Upper lobe of left lung (tissue), 6 donors: ENCODE results near the gene PLXNA1. TPM values are rescaled to one million over a fixed set of nuclear protein-coding genes. Genes with fewer than 3 reads are reported as not detected.

Experiments used
- ATAC-seq, 2 donors: fragments of 200-7000 bp; cut with Tn5 transposase; one replicate each; pipeline ENCODE4 v1.9.1; 2022; ENCODE audit warnings: mild to moderate bottlenecking in 2 of 2, moderate library complexity in 2 of 2; ENCODE audit not compliant: low FRiP score in 2 of 2
- DNase-seq, 2 donors: peaks; one replicate each; pipeline ENCODE4 v3.0.0-alpha.2; 2019 to 2020
- H3K27ac ChIP-seq, 4 donors: fragments of 200-600 bp; sonication (generic); one replicate each; pipeline ENCODE4 v1.5.1; 2016 to 2019
- H3K27me3 ChIP-seq, 4 donors: fragments of 200-600 bp; sonication (generic); one replicate each; pipeline ENCODE4 v1.5.1; 2017 to 2019
- H3K36me3 ChIP-seq, 4 donors: fragments of 200-600 bp; sonication (generic); one replicate each; pipeline ENCODE4 v1.5.1; 2016 to 2019
- H3K4me1 ChIP-seq, 4 donors: fragments of 200-600 bp; sonication (generic); one replicate each; pipeline ENCODE4 v1.5.1; 2018 to 2019
- H3K4me3 ChIP-seq, 4 donors: fragments of 200-600 bp; sonication (generic); one replicate each; pipeline ENCODE4 v1.5.1; 2017 to 2019; ENCODE audit warnings: mild to moderate bottlenecking in 2 of 4, moderate library complexity in 1 of 4
- H3K9me3 ChIP-seq, 4 donors: fragments of 200-600 bp; sonication (generic); one replicate each; pipeline ENCODE4 v1.5.1; 2018 to 2019
- EP300 ChIP-seq, 4 donors: sonication (generic); formaldehyde crosslinking; IDR thresholded peaks; one replicate each; pipeline ENCODE4 v1.5.1; 2017; ENCODE audit warnings: antibody characterized with exemption in 4 of 4, control low read depth in 2 of 4
- POLR2A ChIP-seq, 4 donors: fragments of 450-650 bp; IDR thresholded peaks; one replicate each; pipeline ENCODE4 v1.5.1; 2016 to 2017; ENCODE audit warnings: antibody characterized with exemption in 4 of 4, mild to moderate bottlenecking in 2 of 4
- POLR2AphosphoS5 ChIP-seq, 2 donors: sonication (generic); formaldehyde crosslinking; IDR thresholded peaks; one replicate each; pipeline ENCODE4 v1.5.1; 2017; ENCODE audit warnings: antibody characterized with exemption in 2 of 2
- WGBS, 2 donors: methylation state at CpG; one replicate each; pipeline ENCODE4 v1.1.5; 2017 to 2018; 5-methylcytosine and 5-hydroxymethylcytosine counted together
- total RNA-seq, 6 donors: library from RNA; depleted of rRNA in 4 of 6; stranded (reverse); fragments of >200 nt in 4 of 6; gene quantifications; one replicate each; pipeline versions ENCODE4 v1.1.0 to v1.2.1, GENCODE V29; 2016 to 2021
- TF ChIP-seq, protein P1 (sequence below), 6 experiments: fragments of 450-650 bp in 4 of 6; fragments of 200-600 bp in 2 of 6; sonication (generic) in 2 of 6; IDR thresholded peaks; one replicate each; pipeline ENCODE4 v1.5.1; 2016 to 2019; ENCODE audit warnings: antibody characterized with exemption in 6 of 6
- donor health status: DM: no; HTN: no; CAD: no; lungs with moderate emphysema.
- donor health status: DM: no; HTN: yes; CAD: no; lungs with severe emphysema.

PLXNA1 gene
- total RNA-seq, 6 donors from 2014 or later, result 48.0 to 94.3 (median 73.7) TPM

DNA sequence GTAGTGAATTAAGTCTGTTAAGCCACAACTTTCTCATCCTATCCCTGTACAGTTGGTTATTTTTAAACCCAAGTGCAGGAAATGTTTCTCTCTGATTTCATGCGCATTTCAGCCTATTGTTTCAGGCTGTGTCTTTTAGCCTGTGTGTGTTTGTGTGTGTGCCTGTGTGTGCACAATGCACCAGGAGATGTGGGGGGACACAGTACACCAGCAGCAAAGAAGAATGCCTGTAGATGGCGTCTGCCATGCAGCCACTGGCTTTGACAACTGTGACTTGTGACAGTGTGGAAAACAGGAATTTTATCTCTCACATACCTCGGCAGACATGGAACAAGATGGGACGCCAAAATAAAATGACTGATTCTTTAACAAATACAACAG is 43.6 kb upstream of the PLXNA1 start:
- ATAC-seq (no peak), DNase-seq (no peak)
- no peaks in the 10 kb centered on the region for H3K27me3 ChIP-seq
- H3K4me1 ChIP-seq, result peaks cover 0 to 13% (median 1%) of the 10 kb centered on the region in 4 donors
- no peak overlapping the region for H3K27ac ChIP-seq
- H3K9me3 ChIP-seq, result no peaks in the 10 kb centered on the region
- TF ChIP-seq EP300 (IDR thresholded peaks at IDR 0.05), result no peak
- TF ChIP-seq POLR2A (IDR thresholded peaks at IDR 0.05), result no peak
- TF ChIP-seq, protein P1, sequence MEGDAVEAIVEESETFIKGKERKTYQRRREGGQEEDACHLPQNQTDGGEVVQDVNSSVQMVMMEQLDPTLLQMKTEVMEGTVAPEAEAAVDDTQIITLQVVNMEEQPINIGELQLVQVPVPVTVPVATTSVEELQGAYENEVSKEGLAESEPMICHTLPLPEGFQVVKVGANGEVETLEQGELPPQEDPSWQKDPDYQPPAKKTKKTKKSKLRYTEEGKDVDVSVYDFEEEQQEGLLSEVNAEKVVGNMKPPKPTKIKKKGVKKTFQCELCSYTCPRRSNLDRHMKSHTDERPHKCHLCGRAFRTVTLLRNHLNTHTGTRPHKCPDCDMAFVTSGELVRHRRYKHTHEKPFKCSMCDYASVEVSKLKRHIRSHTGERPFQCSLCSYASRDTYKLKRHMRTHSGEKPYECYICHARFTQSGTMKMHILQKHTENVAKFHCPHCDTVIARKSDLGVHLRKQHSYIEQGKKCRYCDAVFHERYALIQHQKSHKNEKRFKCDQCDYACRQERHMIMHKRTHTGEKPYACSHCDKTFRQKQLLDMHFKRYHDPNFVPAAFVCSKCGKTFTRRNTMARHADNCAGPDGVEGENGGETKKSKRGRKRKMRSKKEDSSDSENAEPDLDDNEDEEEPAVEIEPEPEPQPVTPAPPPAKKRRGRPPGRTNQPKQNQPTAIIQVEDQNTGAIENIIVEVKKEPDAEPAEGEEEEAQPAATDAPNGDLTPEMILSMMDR (IDR thresholded peaks at IDR 0.05), result no peak
- no peak for TF ChIP-seq POLR2AphosphoS5 (IDR thresholded peaks at IDR 0.05)
- no peaks in the 10 kb centered on the region for H3K36me3 ChIP-seq
- H3K4me3 ChIP-seq, result no peak overlapping the region
- WGBS, 2 donors, result 64 to 75% methylated on average over 4 of the region's 4 CpGs

DNA sequence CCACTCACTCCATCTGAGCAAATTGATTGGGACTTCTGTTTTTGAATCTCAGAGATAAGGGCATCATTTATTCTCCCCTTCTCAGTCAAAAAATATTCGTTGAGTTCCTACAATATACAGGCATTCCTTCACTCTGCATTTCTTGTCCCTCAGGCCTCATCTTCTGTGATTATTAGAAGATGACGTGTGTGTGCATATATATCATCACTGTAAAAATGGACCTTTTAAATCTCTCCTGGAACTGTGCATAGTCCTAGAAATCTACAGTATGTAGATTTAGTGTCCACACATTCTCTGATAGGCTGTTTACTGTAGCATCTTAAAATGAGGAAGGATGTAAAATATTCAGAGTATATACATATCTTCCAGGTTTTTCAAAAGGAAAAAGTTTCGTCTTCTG is 43.2 kb upstream of the PLXNA1 start:
- DNase-seq (no peak), ATAC-seq (no peak)
- H3K4me3 ChIP-seq, result no peak overlapping the region
- no peaks in the 10 kb centered on the region for H3K9me3 ChIP-seq
- H3K27me3 ChIP-seq, result no peaks in the 10 kb centered on the region
- peaks cover 0 to 13% (median 1%) of the 10 kb centered on the region in 4 donors for H3K4me1 ChIP-seq
- H3K27ac ChIP-seq, result no peak overlapping the region
- TF ChIP-seq POLR2A (IDR thresholded peaks at IDR 0.05) (no peak), POLR2AphosphoS5 (IDR thresholded peaks at IDR 0.05) (no peak), EP300 (IDR thresholded peaks at IDR 0.05) (no peak)
- TF ChIP-seq, protein P1 (IDR thresholded peaks at IDR 0.05), result no peak
- 81 to 90% methylated on average over 3 of the region's 3 CpGs for WGBS, 2 donors
- no peaks in the 10 kb centered on the region for H3K36me3 ChIP-seq

DNA sequence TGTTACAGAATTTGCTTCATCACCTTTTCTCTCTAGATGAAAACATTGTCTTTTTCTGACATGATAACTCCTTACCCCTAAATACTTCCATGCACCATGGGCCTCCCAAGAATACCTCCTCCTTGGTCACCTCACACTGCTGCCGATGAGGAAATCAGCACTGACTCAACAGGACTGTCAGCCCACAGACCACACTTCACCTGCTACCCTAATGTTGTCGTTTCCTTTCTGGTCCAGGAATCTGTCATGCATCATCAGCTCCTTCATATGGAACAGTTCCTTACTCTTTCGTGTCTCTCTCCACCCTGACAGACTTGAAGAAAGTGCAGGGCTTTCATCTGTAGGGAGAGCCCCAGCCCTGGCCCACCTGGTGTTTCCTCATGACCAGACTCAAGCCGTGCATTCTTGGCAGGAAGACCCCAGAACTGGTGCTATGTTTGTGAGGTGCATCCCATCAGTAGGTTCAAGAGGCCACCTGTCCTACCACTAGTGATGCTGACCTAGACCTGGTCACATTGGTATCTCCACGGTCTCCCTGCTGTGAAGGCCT is 41.1 kb upstream of the PLXNA1 start:
- Histone ChIP-seq H3K27me3 (no peaks in the 10 kb centered on the region), H3K9me3 (no peaks in the 10 kb centered on the region), H3K36me3 (no peaks in the 10 kb centered on the region), H3K27ac (no peak overlapping the region), H3K4me3 (no peak overlapping the region), H3K4me1 (peaks cover 0 to 13% (median 1%) of the 10 kb centered on the region in 4 donors)
- TF ChIP-seq POLR2A (IDR thresholded peaks at IDR 0.05), result no peak
- TF ChIP-seq EP300 (IDR thresholded peaks at IDR 0.05), result no peak
- TF ChIP-seq, protein P1 (IDR thresholded peaks at IDR 0.05), result no peak
- TF ChIP-seq POLR2AphosphoS5 (IDR thresholded peaks at IDR 0.05), result no peak
- no peak for DNase-seq
- ATAC-seq, result no peak
- 85 to 97% methylated on average over 5 of the region's 5 CpGs for WGBS, 2 donors

DNA sequence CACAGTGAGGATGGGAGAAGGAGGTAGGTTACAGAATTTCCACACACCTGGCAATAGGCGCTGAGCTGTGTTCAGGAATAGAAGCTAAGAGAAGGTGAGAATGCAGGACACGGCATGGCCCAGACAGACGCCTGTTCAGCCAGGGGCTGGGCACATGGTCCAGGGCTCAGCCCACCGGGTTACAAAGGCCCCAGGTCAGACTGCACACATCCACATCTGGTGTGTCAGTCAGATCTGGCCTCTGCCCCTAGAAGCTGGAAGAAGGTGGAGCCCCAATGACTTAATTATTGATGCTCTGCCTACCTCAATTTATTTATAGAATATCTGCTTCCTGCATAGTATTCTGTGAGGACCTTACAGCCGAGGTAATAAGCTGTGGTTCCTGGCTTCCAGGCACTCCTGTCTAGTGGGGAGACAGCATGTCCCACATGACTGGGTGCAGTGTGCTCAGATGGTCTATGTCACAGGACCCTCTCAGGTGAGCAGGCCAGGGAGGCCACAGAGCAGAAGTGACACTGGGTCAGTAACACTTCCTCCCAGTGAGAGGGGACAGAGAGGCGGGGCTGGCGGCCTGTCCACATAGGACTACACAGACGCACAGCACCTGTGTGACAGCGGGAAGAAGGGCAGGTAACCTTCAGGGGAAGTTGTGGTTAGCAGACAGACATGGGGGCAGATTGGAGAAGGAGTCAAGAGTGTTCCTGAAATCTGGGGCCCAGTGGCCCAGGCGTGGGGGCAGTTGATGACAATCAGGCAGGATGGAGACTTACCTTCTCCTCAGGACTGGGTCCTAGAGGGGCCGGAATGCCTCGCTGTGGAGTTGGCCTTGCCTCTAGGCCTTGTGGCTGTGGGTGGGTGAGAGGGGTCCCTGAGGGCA is 38.6 kb upstream of the PLXNA1 start:
- H3K27ac ChIP-seq, result no peak overlapping the region
- no peak overlapping the region for H3K4me3 ChIP-seq
- no peaks in the 10 kb centered on the region for H3K9me3 ChIP-seq
- H3K36me3 ChIP-seq, result no peaks in the 10 kb centered on the region
- no peaks in the 10 kb centered on the region for H3K27me3 ChIP-seq
- H3K4me1 ChIP-seq, result peaks cover 0 to 3% (median 0%) of the 10 kb centered on the region in 4 donors
- DNase-seq, result no peak
- WGBS, 2 donors, result 90 to 98% methylated on average over 12 of the region's 12 CpGs
- TF ChIP-seq EP300 (IDR thresholded peaks at IDR 0.05) (no peak), POLR2A (IDR thresholded peaks at IDR 0.05) (no peak), POLR2AphosphoS5 (IDR thresholded peaks at IDR 0.05) (no peak)
- TF ChIP-seq, protein P1 (IDR thresholded peaks at IDR 0.05), result no peak
- ATAC-seq, result peak in 1 of 2 donors; percentile 7
